Cardiac muscle cell (in vitro differentiated cells and primary cell): ENCODE results near the gene CTAGE9. TPM values are rescaled to one million over a fixed set of nuclear protein-coding genes. Genes with fewer than 3 reads are reported as not detected.

Experiments used
- DNase-seq, 2 donors: peaks; one replicate each; pipeline versions ENCODE4 v3.0.0 to v3.0.0-alpha.2; 2010 to 2017; ENCODE audit warnings: low read depth in 1 of 2, low spot score in 1 of 2
- H3K27ac ChIP-seq: fragments of 200-600 bp; sonication (generic); 2 replicates; pipeline ENCODE4 v1.5.1; 2016
- H3K27me3 ChIP-seq: fragments of 200-600 bp; sonication (generic); 2 replicates; pipeline ENCODE4 v1.6.0; 2016; ENCODE audit warnings: control low read depth
- H3K36me3 ChIP-seq: fragments of 200-600 bp; sonication (generic); 2 replicates; pipeline ENCODE4 v1.5.1; 2016; ENCODE audit warnings: control low read depth
- H3K4me1 ChIP-seq: fragments of 200-600 bp; sonication (generic); 2 replicates; pipeline ENCODE4 v1.8.1; 2017; ENCODE audit warnings: low read depth, mild to moderate bottlenecking, mixed run types
- H3K4me3 ChIP-seq: fragments of 200-600 bp; sonication (generic); 2 replicates; pipeline ENCODE4 v1.5.1; 2016; ENCODE audit warnings: mild to moderate bottlenecking
- H3K9me3 ChIP-seq: fragments of 200-600 bp; sonication (generic); 2 replicates; pipeline ENCODE4 v1.5.1; 2017; ENCODE audit warnings: low read depth, mild to moderate bottlenecking, control low read depth
- polyA plus RNA-seq: library from polyadenylated mRNA; unstranded; fragments of >200 nt; fragmentation: Nextera tagmentation; extraction: Ambion mirVana; gene quantifications from 2 replicates; pipeline ENCODE4 v1.2.1, GENCODE V29; 2016
- total RNA-seq: library from RNA; depleted of rRNA; stranded (reverse); fragments of >200 nt; gene quantifications from 2 replicates; pipeline ENCODE4 v1.2.3, GENCODE V29; 2016
- TF ChIP-seq, protein P1 (sequence below): IDR thresholded peaks from 2 replicates; pipeline ENCODE4 v1.5.1; 2012; ENCODE audit warnings: low read depth, mild to moderate bottlenecking, low read length

CTAGE9 gene
- total and polyA plus RNA-seq, 2 experiments from 2014 or later = not detected

DNA sequence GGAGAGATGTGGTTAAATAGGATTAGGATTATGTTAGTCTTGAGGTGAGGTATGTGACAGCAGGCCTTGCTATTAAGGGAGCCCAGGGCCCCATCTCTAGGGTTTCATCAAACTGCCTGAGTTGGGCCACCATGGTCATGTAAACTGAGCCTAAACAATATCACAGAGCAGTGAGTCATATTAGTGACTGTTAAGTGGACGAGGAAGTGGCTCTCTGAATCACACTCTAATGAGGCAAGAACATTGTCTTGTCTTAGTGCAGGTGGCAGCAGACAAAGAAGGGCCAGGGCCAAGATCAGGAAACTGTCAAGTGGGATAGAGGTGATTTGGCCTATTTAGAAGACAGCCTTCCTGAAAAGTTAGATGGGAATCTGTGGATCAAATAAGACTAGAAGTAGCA lies 50.6 kb downstream of the CTAGE9 start:
- Histone ChIP-seq H3K27me3 (no peaks in the 10 kb centered on the region), H3K4me1 (no peaks in the 10 kb centered on the region), H3K36me3 (no peaks in the 10 kb centered on the region), H3K9me3 (no peaks in the 10 kb centered on the region), H3K4me3 (no peak overlapping the region), H3K27ac (no peak overlapping the region)
- TF ChIP-seq, protein P1, sequence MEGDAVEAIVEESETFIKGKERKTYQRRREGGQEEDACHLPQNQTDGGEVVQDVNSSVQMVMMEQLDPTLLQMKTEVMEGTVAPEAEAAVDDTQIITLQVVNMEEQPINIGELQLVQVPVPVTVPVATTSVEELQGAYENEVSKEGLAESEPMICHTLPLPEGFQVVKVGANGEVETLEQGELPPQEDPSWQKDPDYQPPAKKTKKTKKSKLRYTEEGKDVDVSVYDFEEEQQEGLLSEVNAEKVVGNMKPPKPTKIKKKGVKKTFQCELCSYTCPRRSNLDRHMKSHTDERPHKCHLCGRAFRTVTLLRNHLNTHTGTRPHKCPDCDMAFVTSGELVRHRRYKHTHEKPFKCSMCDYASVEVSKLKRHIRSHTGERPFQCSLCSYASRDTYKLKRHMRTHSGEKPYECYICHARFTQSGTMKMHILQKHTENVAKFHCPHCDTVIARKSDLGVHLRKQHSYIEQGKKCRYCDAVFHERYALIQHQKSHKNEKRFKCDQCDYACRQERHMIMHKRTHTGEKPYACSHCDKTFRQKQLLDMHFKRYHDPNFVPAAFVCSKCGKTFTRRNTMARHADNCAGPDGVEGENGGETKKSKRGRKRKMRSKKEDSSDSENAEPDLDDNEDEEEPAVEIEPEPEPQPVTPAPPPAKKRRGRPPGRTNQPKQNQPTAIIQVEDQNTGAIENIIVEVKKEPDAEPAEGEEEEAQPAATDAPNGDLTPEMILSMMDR = no peak
- DNase-seq = peak in 1 of 2 donors; percentile 8

Other genes starting within 250 kb of the CTAGE9 start
- gene ARG1, start 137.8 kb downstream of the CTAGE9 start, total RNA-seq = not detected in 2 replicates
- gene ARG1, start 137.8 kb downstream of the CTAGE9 start, polyA plus RNA-seq = 0.50 TPM in 1 of 2 replicates, not detected in the other
- 16.8 and 24.9 TPM in 2 replicates for gene MED23, start 82.8 kb downstream of the CTAGE9 start, total RNA-seq
- 22.6 and 35.0 TPM in 2 replicates for gene MED23, start 82.8 kb downstream of the CTAGE9 start, polyA plus RNA-seq
- 0.09 and 0.39 TPM in 2 replicates for gene ENPP3, start 73.7 kb downstream of the CTAGE9 start, total RNA-seq
- gene ENPP3, start 73.7 kb downstream of the CTAGE9 start, polyA plus RNA-seq = 0.07 and 0.55 TPM in 2 replicates
- not detected in 2 replicates for gene OR2A4, start 9.6 kb downstream of the CTAGE9 start, total RNA-seq
- gene OR2A4, start 9.6 kb downstream of the CTAGE9 start, polyA plus RNA-seq = not detected in 2 replicates
- 1.2 and 3.1 TPM in 2 replicates for gene ENPP1, start 97.0 kb upstream of the CTAGE9 start, total RNA-seq
- gene ENPP1, start 97.0 kb upstream of the CTAGE9 start, polyA plus RNA-seq = 0.84 and 1.2 TPM in 2 replicates
- gene CCN2, start 240.4 kb upstream of the CTAGE9 start, total RNA-seq = 17.2 and 20.1 TPM in 2 replicates
- 44.3 and 48.1 TPM in 2 replicates for gene CCN2, start 240.4 kb upstream of the CTAGE9 start, polyA plus RNA-seq